ENCODE results near the gene TLE6.
"Not testable (repeated sequence)": the region's sequence is repeated elsewhere in the genome, so short reads cannot be mapped to it uniquely, and the experiment has no call there.

Gene TLE6

DNA sequence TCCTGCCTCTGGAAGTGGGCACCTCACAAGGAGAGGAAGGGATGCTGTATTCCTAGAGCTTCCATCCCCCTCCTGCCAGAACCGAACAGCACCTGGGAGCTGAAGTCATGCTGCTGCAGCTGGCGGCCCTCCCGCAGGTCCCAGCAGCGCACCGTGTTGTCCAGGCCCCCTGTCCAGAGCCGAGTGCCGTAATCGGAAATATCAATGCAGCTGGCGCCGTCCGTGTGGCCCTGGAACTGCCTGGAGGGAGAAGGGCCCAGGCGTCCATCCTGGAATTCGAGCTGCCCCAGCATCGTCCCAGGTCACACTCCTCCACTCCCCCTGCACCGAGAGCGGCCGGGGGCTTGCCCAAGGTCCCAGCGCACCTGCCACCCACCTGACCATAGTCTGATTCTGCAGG lies 28.0 kb downstream of the TLE6 start:
- DNase-seq = no peak

DNA sequence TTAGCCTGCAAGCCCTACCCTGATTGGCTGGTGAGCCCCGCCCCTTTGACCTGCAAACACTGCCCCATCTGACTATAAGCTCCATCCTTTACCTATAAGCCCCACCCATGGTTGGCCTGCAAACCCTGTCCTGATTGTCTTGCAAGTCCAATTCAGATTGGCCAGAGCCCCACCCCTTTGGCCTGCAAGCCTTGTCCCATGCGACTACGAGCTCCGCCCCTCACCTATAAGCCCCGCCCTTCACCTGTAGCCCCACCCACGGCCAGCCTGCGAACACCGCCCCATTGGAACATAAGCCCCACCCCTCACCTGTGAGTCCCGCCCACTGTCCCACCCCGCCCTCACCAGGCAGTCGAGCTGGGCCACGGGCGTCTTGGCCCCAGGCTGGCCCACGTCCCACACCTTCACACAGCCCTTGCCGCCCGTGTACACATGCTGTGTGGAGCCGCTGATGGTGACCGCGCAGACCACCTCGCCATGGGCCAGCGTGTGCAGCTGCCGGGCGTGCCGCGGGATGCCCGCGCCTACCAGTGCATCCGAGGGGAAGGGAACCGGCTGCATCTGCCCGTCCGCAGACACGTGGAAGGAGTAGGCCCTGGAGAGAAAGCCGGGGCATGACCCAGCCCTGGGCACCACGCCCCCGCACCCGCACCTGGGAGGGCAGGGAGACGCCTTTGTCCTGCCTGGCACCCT lies 28.9 kb downstream of the TLE6 start:
- peak; percentile 29 for DNase-seq

DNA sequence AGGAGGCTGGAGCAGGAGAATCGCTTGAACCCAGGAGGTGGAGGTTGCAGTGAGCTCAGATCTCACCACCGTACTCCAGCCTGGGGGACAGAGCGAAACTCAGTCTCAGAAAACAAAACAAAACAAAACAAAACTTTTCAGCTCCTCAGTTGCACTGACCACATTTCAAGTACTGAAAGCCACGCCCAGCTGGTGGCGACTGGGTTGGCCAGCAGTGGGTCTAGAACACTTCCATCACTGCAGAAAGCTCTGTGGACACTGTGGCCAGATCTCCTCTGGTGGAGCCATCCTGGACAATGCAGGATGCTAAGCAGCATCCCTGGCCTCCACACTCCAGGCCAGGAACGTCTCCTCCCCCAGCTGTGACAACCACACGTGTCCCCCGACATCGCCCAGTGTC lies 30.6 kb downstream of the TLE6 start:
- no peak for DNase-seq

DNA sequence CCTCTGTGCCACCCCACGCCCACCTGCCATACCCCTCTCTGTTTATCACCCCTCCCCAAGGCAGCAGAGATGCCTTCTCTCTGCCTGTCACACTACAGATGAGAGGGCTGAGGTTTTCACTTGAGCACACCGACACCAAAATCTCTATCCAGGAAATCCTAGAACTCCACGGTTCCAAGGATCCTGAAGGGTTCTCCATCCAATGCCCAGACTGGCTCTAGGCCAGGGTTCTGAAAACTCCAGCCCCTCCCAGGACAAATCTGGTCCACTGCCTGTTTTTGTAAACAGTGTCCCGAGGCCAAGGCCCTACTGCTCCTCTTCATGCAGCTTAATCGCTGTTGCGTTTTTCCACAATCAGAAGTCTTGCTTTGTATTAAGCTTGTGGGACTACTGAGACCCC lies 31.6 kb downstream of the TLE6 start:
- DNase-seq = no peak

DNA sequence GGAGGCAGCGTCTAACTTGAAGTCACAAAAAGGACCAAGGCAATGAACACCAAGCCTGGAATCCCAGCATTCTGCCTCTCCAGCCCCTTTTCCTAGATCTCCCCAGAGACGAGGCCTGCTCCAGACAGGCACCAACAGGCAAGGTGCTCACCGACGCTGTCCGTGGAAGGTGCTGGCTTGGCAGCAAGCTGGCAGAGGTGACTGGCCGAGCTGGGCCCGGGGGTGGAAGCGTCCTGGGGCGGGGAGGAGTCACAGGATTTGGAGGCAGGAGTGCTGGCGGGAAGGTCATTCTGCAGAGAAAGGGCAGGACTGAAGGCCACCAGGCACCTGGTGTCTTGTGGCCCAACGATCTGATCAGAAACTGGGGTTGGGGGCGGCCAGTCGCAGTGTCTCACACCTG lies 33.5 kb downstream of the TLE6 start:
- no peak for DNase-seq

DNA sequence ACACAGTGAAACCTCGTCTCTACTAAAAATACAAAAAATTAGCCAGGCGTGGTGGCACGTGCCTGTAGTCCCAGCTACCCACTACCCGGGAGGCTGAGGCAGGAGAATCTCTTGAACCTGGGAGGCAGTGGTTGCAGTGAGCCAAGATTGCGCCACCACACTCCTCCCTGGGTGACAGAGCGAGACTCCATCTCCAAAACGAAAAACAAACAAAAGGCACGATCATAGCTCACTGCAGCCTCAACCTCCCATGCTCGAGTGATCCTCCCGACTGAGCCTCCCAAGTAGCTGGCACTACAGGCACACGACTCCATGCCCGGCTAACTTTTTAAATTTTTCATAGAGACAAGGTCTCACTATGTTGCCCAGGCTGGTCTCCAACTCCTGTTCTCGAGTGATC lies 34.7 kb downstream of the TLE6 start:
- not testable (repeated sequence) for DNase-seq

DNA sequence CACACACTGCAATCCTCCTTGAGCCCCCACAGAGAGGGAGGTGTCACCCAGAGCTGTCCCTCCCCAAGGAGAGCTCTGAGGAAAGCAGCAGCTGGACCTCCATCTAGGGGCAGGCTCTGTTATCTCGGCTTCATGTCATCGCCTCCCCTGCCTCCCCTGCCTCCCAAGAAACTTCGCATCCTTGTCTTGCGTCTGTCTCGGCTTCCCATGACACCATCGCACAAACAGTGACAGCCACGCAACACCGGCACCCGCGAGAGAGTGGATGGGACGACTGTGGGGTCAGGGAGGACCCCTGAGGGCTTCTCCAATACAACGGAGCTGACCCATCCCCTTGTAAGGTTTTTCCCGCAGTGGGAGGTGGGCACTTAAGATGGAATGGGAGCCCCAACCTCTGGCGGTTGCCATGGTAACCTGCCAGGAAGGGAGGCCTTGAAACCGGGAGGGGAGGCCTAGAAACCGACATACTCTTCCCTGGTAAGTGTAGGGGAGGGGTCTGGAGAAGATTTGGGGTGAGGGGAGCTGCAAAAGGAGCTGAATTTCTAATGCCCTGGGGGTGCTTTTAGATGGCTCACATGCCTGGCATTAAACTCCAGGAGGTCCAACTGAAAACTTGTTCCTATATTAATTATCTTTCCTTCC lies 35.4 kb downstream of the TLE6 start:
- no peak for DNase-seq

DNA sequence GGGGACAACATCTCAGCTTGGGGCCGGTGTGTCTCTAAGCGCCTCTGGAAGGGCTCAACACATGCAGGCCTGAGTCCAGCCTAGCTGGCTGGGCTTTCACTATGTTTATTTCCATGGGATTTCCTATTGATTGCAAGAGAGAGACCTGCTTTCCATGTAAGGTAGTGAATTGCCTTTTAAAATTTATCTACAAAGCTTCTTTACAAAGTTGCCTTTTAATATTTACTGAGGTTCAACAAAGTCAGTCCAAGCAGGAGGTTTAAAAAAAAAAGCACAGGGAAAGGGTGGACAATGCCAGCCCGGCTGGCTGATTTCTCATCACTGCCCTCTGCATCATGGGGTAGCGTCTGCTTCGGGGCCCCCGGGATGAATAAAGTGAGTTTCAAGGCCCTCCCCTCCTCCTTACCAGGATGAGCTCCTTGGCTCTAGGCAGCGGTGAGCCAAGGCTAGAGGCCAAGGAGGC lies 35.9 kb downstream of the TLE6 start:
- DNase-seq = no peak

DNA sequence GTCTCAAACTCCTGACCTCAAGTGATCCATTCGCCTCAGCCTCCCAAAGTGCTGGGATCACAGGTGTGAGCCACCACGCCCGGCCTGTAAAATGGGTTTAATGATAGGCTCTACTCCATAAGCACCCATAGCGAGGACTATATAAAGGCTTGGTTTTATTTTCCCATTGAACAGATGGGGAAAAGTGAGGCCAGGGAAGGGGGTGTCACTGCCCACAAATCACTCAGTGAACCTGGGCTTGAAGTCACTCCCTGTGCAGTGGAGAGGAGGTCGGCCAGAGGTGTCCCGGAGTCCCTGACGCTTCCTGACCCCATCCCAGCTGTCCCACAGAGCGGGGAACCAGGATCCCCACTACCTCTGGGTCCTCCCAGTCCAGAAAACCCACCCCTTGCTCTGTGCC lies 36.8 kb downstream of the TLE6 start:
- no peak for DNase-seq

DNA sequence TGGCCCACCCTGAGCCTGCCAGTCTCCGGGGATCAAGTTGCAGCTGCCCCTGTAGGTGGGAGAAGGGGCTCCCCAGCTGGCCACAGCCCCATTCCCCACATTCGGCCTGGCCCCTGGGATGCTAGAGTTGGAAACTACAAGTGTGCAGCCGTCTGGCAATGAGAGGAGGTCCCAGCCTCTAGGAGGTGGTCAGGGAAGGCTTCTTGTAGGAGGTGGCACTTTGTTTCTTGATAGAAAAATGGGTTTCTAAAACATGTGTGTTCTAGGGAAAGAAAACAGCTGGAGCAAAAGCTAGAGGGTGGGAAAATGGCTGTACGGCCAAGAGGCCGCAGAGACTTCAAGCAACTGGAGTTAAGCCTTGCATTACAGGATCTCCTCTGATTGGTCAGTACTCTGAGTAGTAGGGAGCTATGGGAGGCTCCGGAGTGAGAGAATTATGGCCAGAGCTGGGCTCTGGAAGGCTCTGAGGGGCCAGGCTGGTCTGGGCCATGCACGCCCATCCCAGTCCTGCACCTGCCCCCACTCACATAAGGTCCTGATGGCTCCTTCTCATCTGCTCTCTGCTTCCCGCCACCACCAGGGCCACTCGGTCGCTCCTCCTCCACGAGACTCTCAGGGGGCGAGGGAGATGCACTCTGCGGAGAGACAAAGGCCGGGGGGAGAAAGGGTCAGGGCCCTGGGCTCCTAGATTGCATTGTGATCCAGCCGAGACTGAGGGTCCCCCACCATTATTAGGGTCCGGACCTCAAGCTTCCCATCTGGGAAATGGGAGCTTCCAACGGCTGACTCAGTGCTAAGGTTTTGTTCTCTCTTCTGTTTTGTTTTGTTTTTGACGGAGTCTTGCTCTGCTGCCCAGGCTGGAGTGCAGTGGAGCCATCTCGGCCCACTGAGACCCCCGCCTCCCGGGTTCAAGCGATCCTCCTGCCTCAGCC lies 38.0 kb downstream of the TLE6 start:
- DNase-seq = no peak

DNA sequence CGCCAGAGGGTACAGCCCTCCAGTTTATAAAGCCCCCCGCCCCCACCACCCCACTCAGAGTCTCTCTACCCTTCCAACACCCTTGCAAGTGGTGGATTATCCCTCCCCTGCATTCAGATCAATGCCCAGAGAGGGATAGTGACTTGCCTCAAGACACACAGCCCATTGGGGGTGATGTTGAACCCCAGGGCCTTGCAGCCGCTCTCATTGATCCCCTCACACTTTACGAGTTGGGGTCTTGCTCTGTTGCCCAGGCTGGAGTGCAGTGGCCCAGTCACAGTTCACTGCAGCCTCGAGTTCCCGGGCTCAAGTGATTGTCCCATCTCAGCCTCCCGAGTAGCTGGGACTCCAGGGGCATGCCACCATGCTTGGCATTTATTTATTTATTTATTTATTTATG lies 40.6 kb downstream of the TLE6 start:
- DNase-seq = no peak

DNA sequence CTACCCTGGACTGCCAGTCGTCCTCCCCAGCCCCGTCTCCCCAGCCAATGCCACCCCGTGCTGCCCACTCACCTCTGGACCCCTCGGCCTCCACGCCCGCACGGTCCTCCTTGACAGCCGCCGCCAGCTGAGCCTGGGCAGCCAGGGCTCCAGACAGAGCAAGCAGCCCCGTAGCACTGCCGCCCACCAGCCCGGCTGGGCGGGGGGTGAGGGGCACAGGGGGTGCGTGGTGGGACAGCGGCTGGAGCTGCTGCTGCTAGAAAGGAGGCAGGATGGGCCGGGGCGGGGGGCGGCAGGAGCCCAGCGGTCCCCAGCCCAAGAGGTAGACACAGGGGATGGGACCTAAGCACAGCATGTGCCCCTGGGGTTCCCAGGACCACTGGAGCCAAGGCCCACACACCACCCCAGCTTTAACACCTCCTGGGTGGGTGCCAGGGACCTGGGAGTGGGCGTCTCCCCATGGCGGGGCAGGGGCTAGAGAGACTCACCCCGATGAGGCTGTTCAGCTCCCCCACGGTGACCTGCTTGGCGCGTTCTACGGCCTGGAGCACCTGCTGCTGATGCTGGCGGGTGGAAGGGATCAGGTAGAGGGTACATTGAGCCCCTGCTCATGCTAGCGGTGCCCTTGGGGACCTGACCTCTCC lies 42.0 kb downstream of the TLE6 start:
- DNase-seq = no peak

DNA sequence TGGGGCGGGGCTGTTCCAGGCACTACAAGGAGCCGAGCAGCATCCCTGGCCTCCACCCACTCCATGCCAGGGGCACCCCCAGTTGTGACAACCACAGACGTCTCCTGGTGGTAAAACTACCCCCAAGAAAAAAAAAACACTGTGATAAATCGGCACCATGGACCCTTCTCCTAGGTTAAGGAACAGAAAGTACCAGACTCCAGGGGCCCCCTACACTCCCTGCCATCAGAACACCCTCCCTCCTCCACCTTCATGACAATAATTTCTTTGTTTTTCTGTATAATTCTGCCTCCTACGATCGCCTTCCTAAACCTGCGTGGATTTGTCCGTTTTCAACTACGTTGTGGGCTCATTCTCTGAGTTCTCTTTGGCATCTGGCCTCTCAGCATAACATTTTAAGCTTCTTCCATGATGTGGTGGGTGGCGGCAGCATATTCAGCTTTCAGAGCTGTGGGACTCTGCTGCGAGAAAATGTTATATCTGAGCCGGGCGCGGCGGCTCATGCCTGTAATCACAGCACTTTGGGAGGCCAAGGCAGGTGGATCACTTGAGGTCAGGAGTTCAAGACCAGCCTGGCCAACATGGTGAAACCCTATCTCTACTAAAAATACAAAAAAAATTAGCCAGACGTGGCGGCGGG lies 43.1 kb downstream of the TLE6 start:
- no peak for DNase-seq

DNA sequence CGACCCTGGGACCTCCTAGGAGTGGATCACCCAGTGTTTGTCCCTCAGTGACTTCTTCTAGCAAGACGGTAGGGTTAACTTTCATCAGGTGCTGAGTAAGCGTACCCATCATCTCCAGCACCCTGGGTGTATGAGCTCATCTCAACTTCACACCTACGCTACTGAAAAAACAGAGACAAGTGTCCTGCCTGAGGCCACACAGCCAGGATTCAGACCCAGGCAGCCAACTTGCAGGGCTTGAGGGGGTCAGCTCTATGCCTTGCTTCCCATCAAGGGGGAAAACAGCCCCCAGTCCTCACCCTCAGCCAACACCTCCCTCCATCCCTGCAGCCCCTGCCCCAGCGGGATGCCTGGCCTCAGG lies 47.1 kb downstream of the TLE6 start:
- DNase-seq = no peak

DNA sequence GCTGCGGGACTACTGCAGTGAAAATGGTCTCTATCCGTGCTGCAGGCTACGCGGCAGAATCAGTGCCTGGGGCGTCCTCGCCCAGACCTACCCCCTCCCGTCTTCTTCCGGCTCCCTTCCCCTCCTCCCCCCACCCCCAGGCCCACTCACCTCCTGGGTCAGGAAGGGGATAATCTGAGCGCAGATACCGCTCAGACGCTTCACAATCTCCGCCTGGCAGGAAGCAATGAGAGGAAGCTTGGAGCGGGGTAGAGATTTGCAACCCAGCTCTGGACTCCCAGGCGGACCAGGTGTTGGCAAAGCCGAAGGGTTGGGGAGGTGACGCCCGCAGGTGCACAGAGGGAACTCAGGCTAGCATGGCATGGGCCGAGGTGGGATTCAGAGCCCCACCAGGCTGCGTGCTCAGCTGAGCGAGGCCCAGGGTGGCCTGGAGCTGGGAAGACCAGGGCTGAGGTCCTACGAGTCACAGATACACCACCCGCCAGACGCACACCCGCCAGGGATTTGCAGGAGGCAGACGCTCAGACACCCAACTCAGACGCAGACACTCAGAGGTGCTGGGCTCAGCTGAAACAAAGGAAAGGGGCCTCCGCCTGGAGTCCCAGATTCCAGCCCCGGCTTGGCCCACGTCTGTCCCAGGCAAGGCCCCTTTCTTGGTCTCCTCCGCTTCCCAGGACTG lies 47.6 kb downstream of the TLE6 start:
- no peak for DNase-seq

DNA sequence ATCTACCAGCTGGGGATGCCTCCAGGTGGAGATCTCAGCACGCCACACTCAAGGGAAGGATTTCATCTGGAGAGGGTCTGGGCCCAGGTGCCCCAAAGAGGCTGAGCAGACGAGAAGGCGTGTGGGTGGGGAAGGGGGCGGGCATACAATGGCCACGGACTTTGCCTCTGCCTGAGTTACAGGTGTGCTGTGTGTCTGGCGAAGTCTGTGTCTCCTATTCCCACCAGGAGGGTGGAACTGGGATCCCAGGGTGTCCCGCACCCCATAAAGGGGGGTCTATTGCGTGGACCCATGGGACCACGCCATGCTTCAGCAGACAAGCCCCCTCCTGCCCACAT lies 48.2 kb downstream of the TLE6 start:
- DNase-seq = no peak

DNA sequence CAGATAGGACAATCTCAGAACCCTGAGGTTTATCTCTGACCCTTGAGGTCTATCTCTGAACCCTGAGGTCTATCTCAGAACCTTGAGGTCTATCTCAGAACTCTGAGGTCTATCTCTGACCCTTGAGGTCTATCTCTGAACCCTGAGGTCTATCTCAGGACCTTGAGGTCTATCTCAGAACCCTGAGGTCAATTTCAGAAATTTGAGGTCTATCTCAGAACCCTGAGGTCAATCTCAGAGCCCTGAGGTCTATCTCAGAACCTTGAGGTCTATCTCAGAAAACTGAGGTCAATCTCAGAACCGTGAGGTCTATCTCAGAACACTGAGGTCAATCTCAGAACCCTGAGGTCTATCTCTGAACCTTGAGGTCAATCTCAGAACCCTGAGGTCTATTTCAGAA lies 49.4 kb downstream of the TLE6 start:
- no peak for DNase-seq

DNA sequence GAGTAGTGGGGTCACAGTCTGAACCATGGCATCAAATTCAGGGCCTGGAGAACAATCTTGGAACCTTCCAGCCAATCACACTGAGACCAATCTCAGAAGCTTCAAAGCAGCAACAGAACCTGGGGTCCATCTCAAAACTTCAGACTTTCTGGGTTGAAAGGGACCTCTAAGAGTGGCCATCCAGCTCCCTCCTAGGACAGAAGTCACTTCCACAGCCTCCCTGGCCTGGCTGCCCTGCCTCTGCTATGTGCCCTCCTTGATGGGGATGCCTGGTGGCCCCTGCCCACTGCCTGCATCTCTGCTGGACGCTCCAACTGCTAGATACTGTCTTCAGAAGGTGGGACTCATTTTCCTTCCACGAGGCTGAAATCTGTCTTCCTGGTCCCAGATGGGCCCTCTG lies 49.9 kb downstream of the TLE6 start:
- no peak for DNase-seq

DNA sequence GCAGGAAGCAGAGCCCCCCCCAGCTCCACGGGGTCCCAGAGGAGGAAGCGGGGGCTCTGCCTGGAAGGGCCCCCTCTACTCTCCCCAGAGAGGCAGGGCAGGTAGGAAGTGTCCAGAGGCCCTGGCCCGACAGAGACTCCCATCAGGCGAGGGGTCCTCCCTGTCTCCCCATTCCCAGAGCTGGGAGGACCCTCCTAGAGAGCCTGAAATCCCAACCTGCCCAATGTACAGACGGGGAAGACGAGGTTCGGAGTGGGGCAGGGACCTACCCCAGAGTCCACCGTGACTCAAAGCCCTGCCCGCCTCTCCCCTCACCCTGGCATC lies 50.6 kb downstream of the TLE6 start:
- DNase-seq = no peak

DNA sequence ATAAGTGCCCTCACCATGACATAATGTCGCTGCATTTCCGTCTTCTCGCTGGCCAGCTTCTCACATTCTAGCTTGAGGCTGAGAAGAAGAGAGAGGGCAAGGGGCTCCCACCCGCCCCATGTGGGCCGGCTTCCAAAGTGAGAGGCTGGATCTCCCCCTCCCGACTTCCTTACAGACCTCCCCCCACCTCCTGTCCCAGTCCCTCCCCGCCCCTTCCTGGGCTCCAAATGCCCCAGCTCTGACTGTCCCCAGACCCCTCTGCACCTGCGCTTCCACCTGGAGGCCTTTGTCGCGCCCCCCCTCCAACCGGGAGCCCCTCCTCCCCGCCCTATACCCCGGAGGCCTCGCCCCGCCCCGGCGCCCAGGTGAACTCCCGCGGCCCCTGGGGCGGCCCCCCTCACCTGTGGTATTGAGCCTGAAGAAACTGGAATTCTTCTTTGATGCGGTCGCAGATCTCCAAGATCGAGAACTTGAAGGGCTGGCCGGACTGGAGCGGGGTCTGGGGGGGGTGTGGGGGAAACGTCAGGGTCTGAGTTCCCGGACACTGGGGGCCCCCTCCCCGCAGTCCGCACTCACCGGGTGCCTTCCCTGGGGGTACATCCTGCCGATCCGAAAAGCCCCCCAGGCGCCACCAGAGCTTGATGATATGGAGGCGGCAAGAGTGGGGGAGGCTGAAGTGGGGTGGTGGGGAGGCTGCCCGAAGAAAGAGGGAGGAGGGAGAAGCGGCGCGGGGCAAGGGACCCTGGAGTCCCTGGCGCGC lies 51.1 kb downstream of the TLE6 start:
- DNase-seq = no peak

DNA sequence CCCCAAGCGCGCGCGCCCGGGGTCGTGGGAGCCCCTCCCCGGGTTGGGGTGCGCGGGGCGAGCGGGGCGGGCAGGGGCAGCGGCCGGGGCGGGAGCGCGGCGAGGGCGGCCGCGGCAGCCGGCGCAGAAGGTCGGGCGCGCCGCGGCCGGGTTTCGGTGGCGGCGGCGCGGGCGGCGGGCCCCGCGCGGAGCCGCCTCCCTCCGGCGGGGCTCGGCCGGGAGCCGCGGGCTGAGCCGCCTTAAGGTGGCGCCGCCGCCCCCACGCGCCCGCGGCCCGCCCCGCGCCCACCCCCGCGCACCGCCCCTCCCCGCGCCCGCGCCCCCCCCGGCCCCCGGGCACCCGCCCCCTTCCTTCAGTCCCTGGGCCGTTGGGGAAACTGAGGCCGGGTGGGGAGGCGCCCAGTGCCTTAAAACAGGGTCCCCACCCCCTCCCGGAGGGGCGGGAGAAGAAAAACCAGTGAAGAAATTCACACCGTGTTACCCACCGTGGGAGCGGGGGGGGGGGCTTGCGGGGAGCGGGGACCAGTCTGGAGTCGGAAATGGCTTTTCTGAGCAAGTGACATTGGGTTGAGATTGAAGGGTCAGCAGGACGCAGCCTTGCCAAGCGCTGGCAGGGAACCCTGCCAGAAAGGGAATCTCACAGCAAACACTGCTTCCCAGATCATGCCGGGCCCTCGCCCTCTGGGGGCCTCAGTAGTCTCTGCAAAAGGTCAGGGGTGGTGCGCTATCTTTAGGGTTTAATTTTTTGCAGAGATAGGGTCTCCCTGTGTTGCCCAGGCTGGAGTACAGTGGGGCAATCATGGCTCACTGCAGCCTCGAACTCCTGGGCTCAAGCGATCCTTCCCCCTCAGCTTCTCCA lies 51.9 kb downstream of the TLE6 start, which contains the start of gene TLE2:
TSS of gene TLE2 (minus strand) at position 216 of the 859 bp plus-strand sequence. CDS start 376 bp downstream, outside the sequence.
- DNase-seq = no peak
